HG03135 (cell line): Measurements from ENCODE around the gene SLC6A7.

ENCODE experiments used
- ATAC-seq: cut with Tn5 transposase; IDR thresholded peaks from one replicate; pipeline ENCODE4 v1.9.1; 2021; ENCODE audit warnings: mild to moderate bottlenecking, moderate library complexity; ENCODE audit not compliant: unreplicated experiment

The SLC6A7 gene

DNA sequence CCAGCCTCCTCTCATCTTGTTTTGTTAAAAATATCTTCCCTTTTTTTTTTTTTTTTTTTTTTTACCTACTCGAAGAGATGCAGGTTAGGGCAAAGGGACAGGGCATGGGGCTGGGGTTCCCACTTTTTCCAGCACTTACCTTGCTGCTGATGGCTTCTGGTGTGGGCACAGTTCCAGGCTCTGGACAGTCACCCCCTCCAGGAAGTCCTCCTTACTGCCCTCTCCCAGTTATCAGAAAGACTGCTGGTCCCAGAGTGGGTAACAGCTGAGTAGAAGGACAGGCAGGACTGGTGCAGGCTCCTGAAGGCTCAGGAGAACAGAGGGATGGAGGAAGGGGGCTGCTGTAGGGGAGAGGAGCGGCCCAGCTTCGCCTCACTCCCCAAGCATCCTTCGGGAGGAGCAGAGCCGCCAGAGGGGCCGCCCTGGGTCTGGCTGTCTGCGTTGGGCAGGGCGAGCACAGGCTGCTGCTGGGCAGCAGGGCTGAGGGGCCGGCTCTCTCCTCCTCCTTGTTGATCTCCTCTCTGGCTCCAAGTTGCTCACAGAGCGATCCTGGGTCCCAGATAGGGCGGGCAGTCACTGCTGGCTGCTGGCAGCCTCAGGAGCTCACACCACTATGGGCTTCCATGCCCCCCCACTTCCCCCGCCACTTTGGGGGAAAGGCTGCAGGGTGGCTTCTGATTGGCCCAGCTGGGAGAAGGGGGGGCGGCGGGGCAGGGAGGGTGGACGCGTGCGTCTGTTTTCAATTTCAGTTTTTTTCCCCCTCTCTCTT is 34.4 kb upstream of the SLC6A7 start, which contains the start of gene PDGFRB:
Gene PDGFRB (minus strand): TSS at position 588 of the 769 bp plus-strand sequence. CDS start 18,798 bp downstream, outside the sequence.
- peak; percentile 66 for ATAC-seq

DNA sequence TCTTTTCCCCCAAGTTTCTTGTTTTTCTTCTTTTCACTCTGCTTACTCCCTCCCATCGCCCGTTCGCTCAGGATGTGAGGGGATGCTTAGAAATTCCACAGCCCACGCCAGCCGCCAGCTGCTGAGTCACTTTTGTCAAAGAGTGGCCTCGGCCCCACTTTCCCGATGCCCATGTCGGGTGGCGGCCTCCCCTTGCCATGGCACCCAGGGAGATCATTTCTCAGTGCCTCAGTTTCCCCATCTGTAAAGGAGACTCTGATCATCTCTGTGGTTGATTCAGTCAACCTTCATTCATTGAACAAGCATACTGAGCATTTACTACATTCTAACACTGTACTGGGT is 33.9 kb upstream of the SLC6A7 start:
- ATAC-seq, result no peak

DNA sequence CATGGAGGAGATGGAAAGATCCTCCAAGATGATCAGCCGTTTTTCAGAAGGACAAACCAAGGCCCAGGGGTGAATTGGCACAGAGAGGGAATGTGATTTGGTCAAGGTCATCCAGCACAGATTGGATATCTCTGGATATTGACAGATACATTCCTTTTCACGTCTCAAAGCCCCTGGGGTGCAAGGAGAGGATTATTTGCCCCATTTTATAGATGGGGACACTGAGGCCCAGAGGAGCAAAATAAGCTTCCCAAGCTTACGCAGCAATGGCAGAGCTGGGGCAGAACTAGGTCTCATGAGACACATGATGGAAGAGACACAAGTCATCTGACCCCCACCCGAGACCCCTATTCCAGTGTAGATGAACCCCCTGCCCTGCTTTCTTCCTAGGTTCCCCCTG is 33.3 kb upstream of the SLC6A7 start:
- no peak for ATAC-seq

DNA sequence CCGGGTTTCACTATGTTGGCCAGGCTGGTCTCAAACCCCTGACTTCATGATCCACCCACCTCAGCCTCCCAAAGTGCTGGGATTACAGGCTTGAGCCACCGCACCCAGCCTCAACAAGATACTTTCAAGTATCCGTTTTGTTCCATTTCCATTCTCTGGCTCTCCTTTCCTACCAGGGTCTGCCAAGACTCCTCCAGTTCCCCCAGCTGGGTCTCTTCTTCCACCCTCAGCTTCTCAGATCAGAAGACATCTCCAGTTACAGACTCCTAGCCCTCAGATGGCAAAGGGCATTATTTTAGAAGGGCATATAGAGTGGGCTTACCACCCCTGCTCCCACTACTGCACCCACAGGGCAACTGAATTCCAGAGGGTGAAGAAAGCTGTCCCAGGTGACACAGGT is 32.7 kb upstream of the SLC6A7 start:
- no peak for ATAC-seq

DNA sequence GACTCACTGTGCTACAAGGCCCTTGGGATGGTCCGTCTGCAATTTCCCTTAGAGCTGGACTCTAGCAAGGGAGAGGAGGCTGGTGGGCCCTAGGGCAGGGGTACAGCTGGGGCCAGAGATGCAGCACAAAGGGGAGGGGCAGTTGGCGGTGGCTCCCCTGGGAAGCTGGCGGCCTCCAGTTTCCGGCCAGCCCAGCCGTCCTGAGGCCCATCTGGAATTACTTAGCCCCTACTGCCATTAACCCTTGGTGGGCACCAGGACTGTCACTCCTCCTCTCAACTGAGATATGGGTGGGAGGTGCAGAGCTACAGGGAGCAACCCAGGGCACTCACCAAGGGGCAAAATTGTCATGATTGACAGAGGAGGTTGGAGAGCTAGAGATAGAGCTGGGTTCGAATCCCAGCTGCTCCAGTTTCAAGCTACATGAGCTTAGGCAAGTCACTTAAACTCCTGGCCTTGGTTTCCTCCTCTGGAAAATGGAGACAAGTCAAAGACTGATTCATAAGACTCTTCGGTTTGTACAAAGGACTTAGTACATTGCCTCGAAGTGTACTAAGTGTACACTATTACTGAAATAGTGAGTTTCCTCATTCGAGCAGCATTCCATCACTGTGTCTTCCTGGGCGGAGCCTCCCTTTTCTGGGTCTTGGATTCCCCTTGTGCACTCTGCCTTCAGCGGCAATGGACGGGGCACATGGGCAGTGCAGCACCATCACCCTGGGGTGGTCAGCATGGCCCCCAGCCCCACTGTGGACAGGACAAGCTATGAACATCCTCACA is 31.5 kb upstream of the SLC6A7 start:
- ATAC-seq, result no peak

DNA sequence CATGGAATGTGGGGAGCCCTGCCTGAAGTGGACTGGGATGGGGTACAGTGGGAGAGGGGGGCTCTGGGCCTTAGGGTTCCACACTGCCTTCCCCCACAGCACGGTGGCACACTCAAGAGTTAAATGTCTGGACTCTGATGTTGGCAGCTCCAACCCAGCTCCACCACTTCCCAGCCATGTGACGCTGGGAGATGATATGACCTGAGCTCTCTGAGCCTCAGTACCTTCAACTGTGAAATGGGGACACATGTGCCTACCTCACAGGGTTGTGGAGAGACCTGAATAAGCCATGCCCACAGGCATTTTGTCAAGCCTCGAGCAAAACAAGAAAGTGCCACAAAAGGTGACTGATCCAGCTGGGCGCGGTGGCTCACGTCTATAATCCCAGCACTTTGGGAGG is 30.8 kb upstream of the SLC6A7 start:
- ATAC-seq, result no peak

DNA sequence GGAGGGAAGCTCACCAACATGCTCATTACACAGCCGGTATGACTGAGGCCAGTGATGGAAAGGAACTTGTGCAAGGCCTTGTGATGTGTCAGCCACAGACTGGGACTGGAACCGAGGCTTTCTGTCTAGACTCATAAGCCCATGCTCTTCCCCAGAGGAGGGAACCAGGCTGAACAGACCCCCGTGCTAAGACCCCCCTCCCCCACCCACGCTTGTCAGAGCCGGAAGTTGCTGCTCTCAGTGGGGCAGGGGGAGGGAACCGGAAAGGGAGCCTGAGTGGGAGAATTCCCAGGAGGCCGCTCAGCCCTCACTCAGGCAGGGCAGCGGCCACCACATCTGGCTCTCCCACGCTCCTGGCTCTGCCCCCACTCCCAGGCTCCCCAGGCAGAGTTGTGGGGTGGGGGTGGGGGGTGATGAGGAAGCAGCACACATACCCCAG is 30.1 kb upstream of the SLC6A7 start:
- ATAC-seq, result no peak

DNA sequence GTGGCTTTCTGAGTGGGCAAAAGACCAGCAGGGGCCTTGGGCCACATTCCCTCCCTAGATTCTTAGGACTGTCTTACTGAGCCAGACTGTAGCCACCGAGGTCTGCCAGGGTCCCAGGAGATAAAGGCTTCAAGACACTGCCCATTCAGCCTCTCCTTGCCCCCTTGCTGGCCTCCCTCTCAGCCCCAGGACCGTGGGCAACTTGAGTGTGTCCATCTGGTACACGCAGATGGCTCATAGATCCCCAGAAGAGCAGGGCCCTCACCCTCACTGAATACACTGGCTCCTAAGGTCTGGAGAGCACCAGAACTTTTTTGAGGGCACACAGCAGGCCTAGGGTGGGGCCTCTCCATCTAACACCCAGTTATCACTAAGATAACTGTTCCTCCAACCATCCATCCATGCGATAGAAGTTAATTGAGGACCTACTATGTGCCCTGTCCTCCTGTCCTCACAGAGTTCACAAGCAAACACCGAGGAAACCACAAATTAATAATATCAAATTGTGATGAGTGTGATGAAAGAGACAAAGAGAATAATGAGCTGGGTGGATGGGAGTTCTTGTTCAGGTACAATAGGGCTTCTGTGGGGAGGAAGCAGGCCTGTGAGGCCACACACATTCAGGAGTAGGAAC is 29.3 kb upstream of the SLC6A7 start:
- ATAC-seq, result no peak

DNA sequence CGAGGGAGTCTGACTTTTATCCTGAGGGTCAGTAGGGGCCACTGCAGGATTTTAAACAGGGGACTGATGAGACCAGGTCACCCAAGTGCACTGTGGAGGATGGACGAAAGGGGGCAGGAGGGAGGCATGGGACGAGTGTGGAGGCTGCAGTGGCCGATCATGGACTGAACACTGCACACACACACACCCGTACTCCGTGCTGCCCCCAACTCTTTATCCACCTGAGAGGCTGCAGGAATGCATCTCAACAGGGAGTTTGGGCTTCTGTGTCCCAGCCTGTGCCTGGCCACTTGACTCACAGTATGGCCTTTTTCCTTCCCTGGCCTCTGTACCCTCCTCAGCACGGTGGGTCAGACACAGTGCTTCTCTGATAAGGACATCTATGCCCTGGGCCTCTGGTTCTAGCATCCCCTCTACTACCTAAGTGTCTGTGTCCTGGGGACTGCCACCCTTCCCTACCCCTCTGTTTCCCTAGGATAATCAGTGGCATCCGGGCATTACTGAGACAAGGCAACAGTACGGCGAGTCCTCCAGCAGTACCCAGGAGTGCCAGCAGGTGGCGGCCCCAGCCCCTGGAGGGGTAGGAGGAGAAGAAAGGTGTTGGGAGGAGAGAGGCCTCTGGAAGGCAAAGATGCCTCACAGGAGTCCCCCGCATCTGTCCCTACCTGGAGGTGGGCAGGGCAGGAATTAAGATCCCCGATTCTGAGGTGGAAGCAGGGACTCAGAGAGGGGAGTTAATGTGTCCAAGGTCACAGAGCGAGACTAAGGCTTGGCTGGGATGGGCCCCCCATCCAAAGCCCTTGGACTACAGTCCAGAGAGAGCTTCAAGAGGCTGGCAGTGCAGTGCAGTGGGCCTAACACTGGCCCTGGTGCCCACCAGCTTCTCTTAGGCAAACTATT is 28.4 kb upstream of the SLC6A7 start:
- peak; percentile 68 for ATAC-seq

DNA sequence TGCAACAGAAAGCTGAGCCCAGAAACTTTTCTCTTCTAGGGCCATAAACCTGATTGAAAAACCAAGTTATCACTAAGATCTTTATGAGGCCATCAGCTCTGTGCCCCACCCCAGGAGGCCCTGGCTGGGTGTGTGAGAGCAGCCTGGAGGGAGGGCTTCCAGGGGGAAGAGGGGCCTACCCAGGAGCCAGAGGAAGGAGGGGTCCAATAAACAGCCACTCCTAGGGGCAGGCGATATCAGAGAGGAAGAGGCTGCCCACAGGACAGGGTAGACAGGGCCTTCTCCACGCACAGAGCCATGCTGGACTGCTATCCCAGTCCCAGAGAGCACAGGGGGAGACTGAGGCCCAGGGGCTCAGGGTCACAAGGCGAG is 27.7 kb upstream of the SLC6A7 start:
- no peak for ATAC-seq

DNA sequence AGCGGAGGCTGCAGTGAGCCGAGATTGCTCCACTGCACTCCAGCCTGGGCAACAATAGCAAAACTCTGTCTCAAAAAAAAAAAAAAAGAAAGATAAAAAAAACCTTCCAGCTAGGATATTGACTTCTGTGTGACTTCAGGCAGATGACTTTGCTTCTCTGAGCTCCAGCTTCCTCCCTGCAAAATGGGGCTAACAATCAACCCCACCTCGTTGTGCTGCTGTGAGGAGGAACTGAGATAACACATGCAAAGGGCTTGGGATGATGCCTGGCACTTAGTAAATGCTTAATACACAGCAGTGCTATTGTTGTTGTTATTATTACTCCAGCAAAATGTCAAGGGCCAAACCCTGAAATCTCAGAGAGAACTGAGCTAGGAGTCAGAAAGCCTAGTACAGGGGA is 26.8 kb upstream of the SLC6A7 start:
- no peak for ATAC-seq

DNA sequence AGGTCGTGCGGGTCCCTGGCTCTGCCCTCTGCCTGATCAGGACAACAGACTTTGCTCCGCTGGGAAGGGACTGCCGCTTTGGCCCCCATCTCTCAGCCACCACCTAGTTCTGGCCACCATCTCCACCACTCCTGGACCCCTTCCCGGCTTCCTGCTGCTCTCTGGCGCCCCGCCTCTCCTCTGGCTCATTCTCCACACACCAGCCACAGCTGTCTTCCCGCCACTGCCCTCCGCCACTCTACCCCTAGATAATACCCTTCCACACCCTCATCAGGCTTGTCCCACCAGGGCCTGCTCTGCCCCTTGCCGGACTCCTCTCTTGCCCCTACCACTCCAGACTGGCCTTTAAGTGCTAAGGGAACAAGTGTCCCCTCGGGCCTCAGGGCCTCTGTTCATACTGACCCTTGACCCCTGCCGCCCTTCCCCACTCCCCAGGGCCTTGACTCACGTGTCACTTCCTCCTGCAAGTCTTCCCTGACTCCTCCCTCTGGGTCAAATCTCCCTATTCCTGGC is 26.3 kb upstream of the SLC6A7 start:
- ATAC-seq, result no peak

DNA sequence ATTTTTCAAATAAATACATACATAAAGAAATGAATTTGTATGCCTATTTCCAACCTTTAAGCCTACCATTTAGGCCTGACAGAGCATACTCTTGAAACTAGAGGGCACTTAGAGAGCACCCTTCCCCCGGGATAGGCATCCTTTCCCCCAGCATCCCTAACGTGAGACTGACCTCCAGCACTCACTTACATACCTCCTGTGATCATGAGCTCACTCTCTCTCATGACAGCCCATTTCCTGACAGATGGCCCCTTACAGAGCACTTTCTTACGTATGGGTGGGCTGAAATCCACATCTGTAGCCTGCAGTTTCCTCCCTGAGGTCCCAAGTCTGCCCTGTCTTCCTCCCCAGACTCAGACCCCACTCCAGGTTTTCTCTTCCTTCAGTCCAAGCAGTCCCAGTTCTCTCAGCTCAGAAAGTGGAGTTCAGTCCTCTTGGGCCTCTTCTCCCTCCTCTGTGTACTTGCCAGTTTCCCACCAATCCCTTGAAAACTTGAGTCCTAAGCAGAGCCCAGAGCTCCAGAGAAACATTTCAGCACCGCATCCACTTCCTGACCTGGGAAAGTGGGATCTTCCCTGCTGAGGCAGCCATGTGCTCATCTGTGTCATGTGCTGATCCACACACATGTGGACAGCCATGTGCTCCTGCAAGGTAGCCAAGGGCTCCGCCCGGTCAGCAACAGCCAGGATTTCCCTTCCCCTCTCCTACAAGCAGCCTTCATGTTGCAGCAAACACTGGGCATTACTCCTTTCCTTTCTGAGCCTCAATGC is 25.5 kb upstream of the SLC6A7 start:
- no peak for ATAC-seq

DNA sequence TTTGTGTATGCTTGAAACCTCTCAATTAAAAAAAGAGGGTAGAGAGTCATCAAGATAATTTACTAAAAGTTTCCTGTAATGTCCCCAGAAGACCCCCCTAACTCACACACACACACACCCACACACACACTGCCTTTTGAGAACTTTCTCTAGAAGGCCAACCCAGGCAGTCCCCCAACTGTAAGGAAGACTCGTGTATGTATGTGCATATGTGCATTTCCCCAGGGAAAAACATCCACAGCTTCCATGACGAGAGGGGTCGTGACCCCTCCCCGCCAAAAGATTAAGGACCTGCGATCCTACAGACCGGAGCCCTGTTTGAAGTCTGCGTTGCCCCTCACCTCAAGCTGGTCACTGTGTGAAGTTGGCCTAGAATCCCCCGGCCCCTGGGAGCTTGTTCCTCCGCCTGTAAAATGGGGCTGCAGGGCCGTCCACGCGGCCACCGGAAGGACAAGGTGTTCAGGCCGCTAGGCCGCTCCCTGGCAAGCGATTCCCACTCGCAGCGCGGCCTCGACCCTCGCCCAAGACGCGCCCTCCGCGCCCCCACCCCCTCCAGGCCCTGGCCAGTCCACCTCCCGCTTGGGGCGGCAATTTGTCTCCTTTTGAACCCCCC is 23.7 kb upstream of the SLC6A7 start:
- no peak for ATAC-seq

DNA sequence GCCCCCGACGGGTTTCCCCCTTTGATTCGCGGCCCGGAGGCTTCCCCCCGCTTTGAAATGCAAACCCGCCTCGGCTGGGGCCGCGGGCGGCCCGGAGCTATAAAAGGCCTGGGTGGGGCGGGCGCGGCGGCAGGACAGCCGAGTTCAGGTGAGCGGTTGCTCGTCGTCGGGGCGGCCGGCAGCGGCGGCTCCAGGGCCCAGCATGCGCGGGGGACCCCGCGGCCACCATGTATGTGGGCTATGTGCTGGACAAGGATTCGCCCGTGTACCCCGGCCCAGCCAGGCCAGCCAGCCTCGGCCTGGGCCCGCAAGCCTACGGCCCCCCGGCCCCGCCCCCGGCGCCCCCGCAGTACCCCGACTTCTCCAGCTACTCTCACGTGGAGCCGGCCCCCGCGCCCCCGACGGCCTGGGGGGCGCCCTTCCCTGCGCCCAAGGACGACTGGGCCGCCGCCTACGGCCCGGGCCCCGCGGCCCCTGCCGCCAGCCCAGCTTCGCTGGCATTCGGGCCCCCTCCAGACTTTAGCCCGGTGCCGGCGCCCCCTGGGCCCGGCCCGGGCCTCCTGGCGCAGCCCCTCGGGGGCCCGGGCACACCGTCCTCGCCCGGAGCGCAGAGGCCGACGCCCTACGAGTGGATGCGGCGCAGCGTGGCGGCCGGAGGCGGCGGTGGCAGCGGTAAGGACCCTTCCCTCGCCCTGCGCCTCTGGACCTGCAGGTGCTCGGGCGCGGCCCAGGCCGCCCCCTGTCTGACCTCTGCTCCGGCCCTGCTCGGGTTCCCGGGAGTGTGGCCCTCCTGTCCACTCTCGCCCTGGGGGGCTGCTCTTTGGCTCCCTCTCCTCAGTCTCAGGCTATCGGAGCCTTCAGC is 23.0 kb upstream of the SLC6A7 start, which contains the start of gene CDX1:
Gene CDX1 (plus strand): TSS at position 129 of the 862 bp plus-strand sequence. CDS start 99 bp downstream, at position 228.
- ATAC-seq, result no peak

DNA sequence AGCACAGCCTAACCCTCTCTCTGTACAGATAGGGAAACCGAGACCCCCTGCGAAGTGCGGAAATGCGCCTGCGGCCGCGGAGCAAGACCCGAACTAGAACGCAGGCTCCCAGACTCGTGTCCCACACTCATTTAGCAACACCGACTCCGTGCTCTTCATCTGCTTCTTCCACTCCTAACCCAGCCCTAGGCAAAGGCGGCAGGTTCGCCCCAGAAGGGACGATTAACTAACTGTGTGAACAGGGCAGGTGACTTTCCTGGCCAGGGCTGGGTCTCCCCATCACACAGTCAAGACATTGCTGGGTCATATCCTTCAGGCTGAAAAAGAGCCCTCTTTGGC is 22.4 kb upstream of the SLC6A7 start:
- no peak for ATAC-seq

DNA sequence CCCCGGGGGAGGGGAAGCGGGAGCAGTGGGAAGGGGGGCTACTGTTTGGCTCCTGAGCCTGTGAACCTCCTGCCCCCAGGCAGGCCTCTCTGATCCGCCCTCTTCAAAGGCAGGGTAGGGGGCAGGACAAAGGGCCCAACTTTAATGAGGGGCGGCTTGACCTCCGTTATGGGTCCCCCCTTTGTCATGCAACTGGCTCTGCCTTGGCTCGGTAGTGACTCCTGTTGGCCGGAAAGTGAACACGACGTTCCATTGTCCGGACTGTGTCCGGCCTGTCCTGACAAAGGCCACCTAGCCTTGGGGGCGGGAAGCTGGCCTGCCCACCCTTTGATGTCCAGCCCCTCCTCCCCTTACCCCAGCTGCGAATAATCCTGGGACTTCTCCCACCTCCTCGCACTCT is 22.0 kb upstream of the SLC6A7 start:
- no peak for ATAC-seq

DNA sequence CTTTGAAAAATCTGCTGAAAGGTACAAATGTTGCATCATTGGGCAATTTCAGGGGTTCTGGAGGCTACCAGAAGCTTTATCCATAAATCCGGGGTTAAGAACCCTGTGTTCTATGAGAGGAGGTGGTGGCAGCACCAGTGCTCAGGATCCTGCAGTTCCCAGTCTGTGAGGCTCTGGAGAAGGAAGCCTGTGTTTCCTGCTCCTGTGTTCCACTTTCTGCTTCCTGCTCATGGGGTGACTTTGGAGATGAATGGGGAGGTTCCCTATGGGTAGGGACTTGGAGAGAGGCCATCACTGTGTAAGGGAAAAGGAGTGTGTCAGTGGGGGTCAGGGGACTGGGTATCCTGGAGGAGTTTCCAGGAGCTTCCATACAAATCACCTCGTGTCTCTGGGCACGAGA is 21.0 kb upstream of the SLC6A7 start:
- ATAC-seq, result no peak

DNA sequence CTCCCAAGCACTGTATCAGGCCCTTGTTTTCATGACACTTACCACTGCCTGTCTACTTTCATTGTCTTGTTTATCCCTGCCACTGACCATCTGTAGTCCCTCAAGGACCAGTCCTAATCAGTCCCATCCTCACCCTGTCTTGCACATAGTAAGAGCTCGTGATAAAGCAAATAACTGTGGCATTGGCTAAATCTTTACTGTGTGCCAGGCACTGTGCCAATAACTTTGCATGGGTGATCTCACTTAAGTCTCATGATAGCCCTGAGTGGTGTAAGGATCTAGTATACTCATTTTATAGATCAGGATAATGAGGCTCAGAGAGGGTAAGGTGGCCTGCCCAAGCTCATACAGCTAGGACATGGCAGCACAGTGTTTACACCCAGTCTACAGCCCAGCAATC is 17.7 kb upstream of the SLC6A7 start:
- ATAC-seq, result no peak
